Activated B cell treated with CpG ODN at 0.5 μM for 24 hours (primary cell): ENCODE data around the gene RBM25. TPM values are rescaled to one million over a fixed set of nuclear protein-coding genes. Genes with fewer than 3 reads are reported as not detected.

Experiments used
- ATAC-seq: fragments of 200-7000 bp; cut with Tn5 transposase; one replicate; pipeline ENCODE4 v1.10.0; 2021; ENCODE audit warnings: low read depth, mild to moderate bottlenecking, moderate library complexity
- CTCF ChIA-PET: fragments of 350-600 bp; sonication (Branson Sonifier 250); formaldehyde crosslinking; loops from one replicate; lab custom pipeline; 2021; ENCODE audit warnings: antibody characterized with exemption; lab: Charles Lee
- POLR2A ChIA-PET: fragments of 350-600 bp; sonication (Branson Sonifier 250); formaldehyde crosslinking; loops from one replicate; lab custom pipeline; 2021; ENCODE audit warnings: antibody characterized with exemption; lab: Charles Lee
- DNase-seq: peaks from one replicate; pipeline ENCODE4 v3.0.0; 2022
- H3K27ac Mint-ChIP-seq: one replicate; pipeline ENCODE4 v1.8.0; 2020; ENCODE audit warnings: mixed read lengths
- H3K27me3 Mint-ChIP-seq: one replicate; pipeline ENCODE4 v1.8.0; 2021; ENCODE audit warnings: mixed read lengths
- H3K36me3 Mint-ChIP-seq: one replicate; pipeline ENCODE4 v1.8.0; 2021; ENCODE audit warnings: low read depth, mixed read lengths
- H3K4me1 Mint-ChIP-seq: one replicate; pipeline ENCODE4 v1.8.0; 2021; ENCODE audit warnings: mixed read lengths
- H3K4me3 Mint-ChIP-seq: one replicate; pipeline ENCODE4 v1.8.0; 2020; ENCODE audit warnings: mild to moderate bottlenecking, mixed read lengths
- H3K9me3 Mint-ChIP-seq: one replicate; pipeline ENCODE4 v1.8.0; 2020; ENCODE audit warnings: mixed read lengths
- intact Hi-C: fragments of 100-400 bp; cut with micrococcal nuclease; formaldehyde crosslinking; loops from one replicate; pipeline ENCODE4 v1.15.1; 2024
- total RNA-seq: library from RNA; stranded (reverse); gene quantifications from 2 replicates; pipeline ENCODE4 v1.2.3, GENCODE V29; 2022
- TF ChIP-seq, protein P1 (sequence below): fragments of 200-600 bp; IDR thresholded peaks from one replicate; pipeline ENCODE4 v1.8.0; 2022; ENCODE audit warnings: antibody characterized with exemption, mild to moderate bottlenecking

The RBM25 gene
- total RNA-seq, 1 donor from 2014 or later: 123 TPM

DNA sequence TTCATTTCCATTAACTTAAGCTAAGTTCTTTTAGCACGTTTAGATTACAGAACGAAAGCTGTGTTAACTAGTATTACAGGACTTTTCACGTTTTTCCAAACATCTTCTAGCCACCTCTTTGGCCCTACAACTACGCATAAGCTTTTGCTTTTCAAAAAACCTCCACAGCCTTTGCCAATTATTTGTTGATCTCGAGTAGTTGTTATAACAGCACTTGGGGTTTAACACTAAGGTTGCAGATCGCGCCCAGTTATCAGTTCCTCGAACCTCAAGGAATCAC lies 450 bp upstream of the RBM25 start:
- intact Hi-C loops: loop anchor here (1.0 to 5.0 kb wide), 8 partner anchors 31 to 1704 kb away; partner anchors contain the start of genes ACOT2, ALDH6A1, DCAF4 and LIN52
- ChIA-PET CTCF (interaction anchor here (1.3 kb wide), 1 partner anchor 31 kb away, joined by 3 read pairs; the partner anchor contains the start of gene ZFYVE1), POLR2A (interaction anchor here (0.8 to 3.6 kb wide), 22 partner anchors 8 to 1343 kb away, joined by 3 to 64 read pairs (median 4); partner anchors contain the start of genes ACOT2, ALDH6A1, DCAF4 and DPF3)
- no peak for DNase-seq
- ATAC-seq: no peak
- Mint-ChIP-seq H3K4me1 (peaks cover 37% of the 10 kb centered on the region), H3K27ac (no peak overlapping the region), H3K9me3 (no peaks in the 10 kb centered on the region), H3K36me3 (peaks cover 27% of the 10 kb centered on the region), H3K27me3 (no peaks in the 10 kb centered on the region), H3K4me3 (no peak overlapping the region)
- TF ChIP-seq, protein P1, sequence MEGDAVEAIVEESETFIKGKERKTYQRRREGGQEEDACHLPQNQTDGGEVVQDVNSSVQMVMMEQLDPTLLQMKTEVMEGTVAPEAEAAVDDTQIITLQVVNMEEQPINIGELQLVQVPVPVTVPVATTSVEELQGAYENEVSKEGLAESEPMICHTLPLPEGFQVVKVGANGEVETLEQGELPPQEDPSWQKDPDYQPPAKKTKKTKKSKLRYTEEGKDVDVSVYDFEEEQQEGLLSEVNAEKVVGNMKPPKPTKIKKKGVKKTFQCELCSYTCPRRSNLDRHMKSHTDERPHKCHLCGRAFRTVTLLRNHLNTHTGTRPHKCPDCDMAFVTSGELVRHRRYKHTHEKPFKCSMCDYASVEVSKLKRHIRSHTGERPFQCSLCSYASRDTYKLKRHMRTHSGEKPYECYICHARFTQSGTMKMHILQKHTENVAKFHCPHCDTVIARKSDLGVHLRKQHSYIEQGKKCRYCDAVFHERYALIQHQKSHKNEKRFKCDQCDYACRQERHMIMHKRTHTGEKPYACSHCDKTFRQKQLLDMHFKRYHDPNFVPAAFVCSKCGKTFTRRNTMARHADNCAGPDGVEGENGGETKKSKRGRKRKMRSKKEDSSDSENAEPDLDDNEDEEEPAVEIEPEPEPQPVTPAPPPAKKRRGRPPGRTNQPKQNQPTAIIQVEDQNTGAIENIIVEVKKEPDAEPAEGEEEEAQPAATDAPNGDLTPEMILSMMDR: no peak

DNA sequence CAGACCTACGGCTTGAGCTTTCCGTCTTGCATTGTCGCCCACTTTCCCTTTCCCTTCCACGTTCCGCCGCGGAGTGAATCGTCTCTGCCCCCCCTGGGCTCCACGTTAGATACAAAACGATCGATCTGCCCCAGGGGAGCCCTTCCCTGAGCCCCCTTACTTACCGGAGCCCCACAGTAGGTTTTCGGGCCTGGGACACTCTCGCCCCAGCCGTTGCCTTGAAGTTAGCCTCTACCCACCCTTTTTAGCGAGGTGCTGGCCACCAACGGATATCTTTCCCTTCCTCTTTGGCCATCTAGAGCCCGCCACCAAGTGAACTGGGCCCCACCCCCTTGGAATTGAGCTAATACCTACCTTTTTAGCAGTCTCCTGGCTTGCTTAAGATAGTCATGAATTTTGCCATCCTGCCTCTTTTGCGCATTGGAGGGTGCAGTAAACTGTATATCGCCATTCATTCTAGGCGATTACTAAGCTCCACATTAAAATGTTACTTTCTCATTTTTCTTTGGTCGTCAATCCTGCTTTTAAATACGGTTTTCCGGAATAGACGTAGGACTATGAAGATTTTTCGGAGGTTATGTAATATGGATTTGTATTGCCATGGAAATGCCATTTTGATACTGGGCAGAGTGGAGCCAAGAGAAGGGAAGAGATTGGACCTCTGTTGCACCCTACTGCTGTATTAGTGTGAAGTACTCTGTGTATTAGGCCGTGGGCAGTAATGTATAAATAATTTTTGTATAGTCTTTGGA lies 764 bp downstream of the RBM25 start:
- POLR2A ChIA-PET: interaction anchor here (0.5 to 3.6 kb wide), 26 partner anchors 8 to 1342 kb away, joined by 3 to 64 read pairs (median 4); partner anchors contain the start of genes ACOT2, DCAF4, DPF3 and NUMB
- no peak overlapping the region for H3K27ac Mint-ChIP-seq
- H3K36me3 Mint-ChIP-seq: peaks cover 34% of the 10 kb centered on the region
- DNase-seq: no peak
- TF ChIP-seq, protein P1: no peak
- H3K9me3 Mint-ChIP-seq: no peaks in the 10 kb centered on the region
- H3K4me1 Mint-ChIP-seq: peaks cover 47% of the 10 kb centered on the region
- no peak for ATAC-seq
- H3K27me3 Mint-ChIP-seq: no peaks in the 10 kb centered on the region
- CTCF ChIA-PET: interaction anchor here (0.9 to 1.3 kb wide), 2 partner anchors 11 to 32 kb away, joined by 3 read pairs; partner anchors contain the start of gene ZFYVE1
- intact Hi-C loops: loop anchor here (1.0 to 5.0 kb wide), 8 partner anchors 32 to 1703 kb away; partner anchors contain the start of genes ACOT2, ALDH6A1, DCAF4 and LIN52
- no peak overlapping the region for H3K4me3 Mint-ChIP-seq

DNA sequence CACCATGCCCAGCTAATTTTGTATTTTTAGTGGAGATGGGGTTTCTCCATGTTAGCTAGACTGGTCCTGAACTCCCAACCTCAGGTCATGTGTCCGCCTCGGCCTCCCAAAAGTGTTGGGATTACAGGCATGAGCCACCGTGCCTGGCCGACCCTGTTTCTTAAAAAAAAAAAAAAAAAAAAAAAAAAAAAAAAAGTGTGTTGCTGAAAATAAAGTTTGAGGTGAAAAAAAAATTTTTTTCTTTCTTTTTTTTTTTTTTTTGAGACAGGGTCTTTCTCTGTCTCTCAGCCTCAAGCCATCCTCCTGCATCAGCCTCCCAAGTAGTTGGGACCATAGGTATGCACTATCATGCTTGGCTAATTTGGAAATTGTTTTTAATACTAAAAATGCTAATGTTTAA lies 11.3 kb downstream of the RBM25 start:
- TF ChIP-seq, protein P1: no peak
- POLR2A ChIA-PET: no interaction called here
- no peak for DNase-seq
- Mint-ChIP-seq H3K9me3 (no peaks in the 10 kb centered on the region), H3K27me3 (no peaks in the 10 kb centered on the region), H3K27ac (no peak overlapping the region), H3K4me1 (peaks cover 7% of the 10 kb centered on the region), H3K36me3 (peaks cover 61% of the 10 kb centered on the region), H3K4me3 (no peak overlapping the region)
- intact Hi-C loops: no loop called here
- ATAC-seq: no peak
- CTCF ChIA-PET: interaction anchor here (1.0 kb wide), 1 partner anchor 11 kb away, joined by 3 read pairs; the partner anchor contains the start of gene RBM25

DNA sequence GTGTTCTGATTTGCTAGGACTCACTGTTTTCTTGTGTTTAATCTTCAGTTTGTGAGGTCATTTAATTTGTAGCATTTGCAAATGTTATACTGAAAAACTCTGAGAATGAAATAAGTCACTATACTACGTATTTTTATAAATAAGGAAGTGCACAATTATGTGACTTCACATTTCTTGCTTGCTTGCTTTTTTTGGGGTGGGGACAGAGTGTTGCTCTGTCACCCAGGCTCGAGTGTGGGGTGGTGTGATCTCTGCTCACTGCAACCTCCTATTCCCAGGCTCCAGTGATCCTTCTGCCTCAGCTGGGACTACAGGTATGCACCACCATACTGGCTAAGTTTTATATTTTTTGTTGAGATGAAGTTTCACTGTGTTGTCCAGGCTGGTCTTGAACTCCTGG lies 32.7 kb downstream of the RBM25 start:
- DNase-seq: no peak
- no peak for ATAC-seq
- Mint-ChIP-seq H3K4me1 (peaks cover 3% of the 10 kb centered on the region), H3K9me3 (no peaks in the 10 kb centered on the region), H3K27ac (no peak overlapping the region), H3K36me3 (peaks cover 80% of the 10 kb centered on the region), H3K4me3 (no peak overlapping the region), H3K27me3 (no peaks in the 10 kb centered on the region)
- ChIA-PET CTCF (no interaction called here), POLR2A (no interaction called here)
- TF ChIP-seq, protein P1: no peak
- intact Hi-C loops: no loop called here

DNA sequence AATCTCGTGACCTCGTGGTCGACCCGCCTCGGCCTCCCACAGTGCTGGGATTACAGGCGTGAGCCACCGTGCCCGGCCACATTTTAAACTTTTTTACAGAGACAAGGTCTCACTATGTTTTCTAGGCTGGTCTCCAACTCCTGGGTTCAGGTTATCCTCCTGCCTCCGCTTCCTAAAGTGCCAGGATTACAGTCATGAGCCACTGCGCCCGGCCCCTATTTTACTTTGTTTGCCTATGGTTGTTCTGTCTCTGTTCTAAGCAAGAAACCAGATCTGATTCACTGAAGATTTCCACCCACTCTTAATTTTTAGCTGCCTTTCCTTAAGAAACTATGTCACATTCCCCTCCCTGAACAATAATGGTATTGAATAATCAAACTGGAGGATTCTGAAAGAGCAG lies 39.1 kb downstream of the RBM25 start:
- ATAC-seq (no peak), DNase-seq (no peak)
- intact Hi-C loops: no loop called here
- Mint-ChIP-seq H3K9me3 (no peaks in the 10 kb centered on the region), H3K36me3 (peaks cover 76% of the 10 kb centered on the region), H3K4me1 (no peaks in the 10 kb centered on the region), H3K4me3 (no peak overlapping the region), H3K27me3 (no peaks in the 10 kb centered on the region), H3K27ac (no peak overlapping the region)
- CTCF ChIA-PET: no interaction called here
- POLR2A ChIA-PET: no interaction called here
- TF ChIP-seq, protein P1: no peak
